Measurements from ENCODE around the gene WDFY1.
"Not testable (repeated sequence)": the region's sequence is repeated elsewhere in the genome, so short reads cannot be mapped to it uniquely, and the experiment has no call there.

WDFY1 gene

DNA sequence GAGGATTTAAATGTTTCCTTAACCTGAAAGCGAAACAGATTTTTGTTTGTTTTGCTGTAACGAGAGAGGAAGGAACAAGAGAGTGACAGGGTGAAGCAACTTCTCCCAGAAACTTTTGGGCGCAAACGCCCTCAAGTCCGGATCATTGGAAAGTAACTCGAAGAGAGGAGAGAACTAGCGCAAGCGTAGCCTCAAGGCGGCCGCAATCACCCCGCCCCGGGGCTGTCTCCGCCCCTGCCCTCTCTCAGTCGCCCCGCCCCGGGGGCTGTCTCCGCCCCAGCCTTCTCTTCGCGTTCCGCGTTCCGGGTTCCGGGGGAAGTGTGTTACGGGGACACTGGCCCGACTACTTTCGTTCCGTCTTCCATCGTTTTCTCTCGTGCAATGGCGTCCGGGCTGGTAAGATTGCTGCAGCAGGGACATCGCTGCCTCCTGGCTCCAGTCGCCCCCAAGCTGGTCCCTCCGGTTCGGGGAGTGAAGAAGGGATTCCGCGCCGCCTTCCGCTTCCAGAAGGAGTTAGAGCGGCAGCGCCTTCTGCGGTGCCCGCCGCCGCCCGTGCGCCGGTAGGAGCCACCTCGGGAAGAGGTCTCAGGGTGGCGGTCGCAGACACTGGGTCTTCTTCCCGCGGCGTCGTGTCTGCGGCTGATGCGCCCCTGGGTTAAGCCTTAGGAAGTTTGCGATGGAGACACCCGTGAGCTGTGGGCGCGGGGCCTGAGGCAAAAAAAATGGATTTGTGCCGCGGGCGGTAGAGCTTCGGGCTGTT, 12.1 kb upstream of the WDFY1 start, which contains the start of gene MRPL44:
MRPL44 (plus strand) TSS at position 372 of the 760 bp plus-strand sequence; CDS start at position 382, 10 bp downstream.
- DNase-seq (ENCODE audit: low read depth) = peak; percentile 90

DNA sequence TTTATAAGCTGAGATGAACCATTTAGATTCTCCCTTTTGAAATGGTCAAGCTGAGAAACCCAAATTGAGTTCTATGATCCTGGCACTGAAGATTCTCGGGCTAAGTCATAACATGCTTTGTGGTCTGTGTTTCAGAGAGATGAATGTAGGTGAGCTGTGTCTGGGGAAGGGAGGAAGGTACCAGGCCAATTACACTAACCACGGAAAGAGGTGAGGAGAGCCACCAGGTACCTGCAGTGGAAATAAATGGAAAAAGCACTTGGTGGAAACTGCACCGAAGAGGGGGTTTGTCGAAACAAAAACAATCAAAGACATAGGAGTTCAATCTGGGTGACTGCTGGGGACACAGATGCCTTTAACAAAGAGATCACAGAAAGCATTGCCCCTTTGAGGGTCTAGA, 11.2 kb upstream of the WDFY1 start:
- no peak for DNase-seq (ENCODE audit: low read depth)

DNA sequence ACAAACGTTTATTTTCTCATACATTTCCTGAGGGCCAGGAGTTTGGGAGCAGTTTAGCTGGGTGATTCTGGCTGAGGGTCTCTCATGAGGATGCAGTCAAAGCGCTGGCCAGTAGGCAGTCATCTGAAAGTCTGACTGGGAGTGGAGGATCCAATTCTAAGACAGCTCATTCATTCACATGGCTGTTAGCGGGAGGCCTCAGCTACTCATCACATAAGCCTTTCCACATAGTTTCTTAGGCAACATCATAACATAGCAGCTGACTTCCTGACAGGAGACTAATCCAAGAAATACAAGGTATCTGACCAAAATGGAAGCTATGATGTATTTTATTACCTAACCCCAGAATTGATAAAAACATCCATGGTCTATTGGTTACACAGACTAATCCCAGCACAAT, 9.3 kb upstream of the WDFY1 start:
- DNase-seq (ENCODE audit: low read depth) = no peak

DNA sequence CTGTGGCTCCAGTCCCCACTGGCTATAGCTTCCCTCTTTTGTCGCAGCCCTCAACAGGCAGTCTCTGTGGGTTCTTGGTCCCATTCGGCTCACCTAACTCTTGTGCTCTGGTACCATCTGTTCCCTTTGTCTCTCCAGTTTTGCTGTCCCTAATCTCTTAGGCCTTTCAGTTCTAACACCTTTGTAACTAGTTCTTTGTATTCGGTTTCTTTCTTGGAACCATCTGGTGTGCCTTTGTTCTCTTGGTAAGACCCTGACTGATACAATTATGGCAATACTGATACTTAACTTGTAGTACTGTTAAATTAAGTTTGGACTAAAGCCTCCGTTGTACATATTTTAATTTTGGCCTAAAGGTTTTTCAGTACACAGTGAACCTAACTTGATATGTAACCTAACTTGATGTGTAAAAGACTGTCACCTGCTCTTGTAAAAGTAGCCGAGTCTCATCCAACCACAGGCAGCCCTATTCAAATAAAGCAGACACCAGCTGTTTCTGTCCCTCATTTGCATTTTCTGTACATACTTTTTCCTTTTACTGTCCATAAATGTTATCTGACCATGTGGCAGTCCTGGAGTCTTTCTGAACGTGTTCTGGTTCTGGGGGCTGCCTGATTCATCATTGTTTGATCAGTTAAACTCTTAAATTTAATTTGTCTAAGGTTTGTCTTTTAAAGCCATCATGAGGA, 7.3 kb upstream of the WDFY1 start:
- DNase-seq (ENCODE audit: low read depth) = no peak

DNA sequence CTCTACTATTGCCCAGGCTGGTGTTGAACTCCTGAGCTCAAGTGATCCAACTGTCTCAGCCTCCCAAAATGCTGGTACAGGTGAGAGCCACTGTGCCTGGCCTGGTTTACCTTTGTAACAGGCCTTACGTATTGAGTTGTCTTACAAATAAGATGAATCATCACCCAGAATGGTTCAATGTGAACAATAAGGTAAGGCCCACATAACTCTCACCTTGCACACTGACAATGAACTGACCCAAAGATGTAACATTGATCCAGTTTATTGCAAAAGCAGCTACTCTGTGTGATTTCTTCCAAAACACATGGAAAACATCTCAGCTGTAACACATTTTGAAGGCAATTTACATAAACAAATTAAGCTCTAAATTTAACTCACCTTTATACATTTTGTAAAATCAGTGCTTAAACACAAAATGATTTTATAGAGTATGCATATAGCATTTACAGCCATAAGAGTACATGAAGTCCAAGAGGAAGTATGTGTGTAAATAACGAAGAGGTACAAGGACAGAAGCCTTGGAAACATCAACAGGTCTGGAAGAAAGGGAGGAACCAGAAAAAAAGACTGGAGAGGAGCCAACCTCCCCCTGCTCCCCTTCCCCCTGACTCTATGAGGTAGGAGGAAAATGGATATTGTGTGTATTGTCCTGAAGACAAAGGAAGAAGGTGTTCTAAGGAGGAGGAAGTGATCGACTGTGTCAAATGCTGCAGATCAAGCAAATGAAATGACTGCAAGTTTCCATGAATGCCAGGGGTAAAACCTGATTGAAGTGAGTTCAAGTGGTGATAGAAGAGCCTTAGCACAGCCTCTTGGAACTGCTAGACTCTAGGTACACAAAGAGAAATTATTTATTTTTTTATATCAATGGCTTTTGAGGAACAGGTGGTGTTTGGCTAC, 5.6 kb upstream of the WDFY1 start:
- DNase-seq (ENCODE audit: low read depth) = no peak

DNA sequence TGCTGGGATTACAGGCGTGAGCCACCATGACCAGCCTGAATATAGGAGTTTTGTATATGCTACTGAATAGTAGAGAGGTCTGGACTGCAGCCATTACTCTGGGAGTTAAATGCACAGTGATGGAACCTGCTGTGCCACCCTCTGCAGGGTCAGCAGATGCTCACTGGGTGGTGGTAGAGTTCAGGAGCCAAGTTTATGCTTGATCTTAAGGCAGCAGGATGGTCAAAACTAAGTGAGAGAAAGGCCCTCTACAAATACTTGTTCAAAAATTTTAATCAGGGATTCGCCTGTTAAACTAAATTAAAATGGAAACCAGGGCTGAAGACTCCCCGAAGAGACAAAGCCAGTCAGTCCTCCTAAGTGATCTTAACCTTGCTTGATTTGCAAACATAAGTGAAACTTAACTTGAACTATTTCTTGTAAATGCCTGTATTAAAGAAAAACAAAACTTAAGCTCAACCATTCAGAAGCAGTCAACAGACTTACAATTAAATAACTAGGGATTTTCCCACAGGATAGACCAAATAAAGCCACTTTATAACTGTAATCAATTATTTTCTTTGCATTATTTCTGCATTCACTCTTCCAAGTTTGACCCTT, 4.2 kb upstream of the WDFY1 start:
- DNase-seq (ENCODE audit: low read depth) = no peak

DNA sequence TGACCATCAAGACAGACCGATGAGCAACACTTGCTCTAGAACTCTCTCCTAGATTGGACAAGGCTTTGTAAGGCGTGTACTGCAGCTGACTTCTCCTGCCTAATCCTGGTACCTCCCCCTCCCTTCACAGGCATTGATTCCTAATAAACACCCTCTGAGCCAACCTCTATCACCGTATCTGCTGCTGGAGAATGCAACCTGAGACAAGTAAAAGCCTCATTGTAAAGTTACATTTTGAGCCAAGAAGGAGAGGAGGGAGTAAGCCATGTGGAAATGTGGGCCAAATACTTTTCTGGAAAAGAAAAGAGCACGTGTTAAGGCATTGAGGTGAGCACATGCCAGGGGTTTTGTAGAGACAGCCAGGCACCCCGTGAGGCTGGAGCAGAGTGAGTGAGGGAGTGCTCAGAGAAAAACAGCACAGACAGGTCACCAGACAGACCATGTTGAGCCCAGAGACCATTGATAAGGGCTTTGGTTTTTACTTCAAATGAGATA, 2.6 kb upstream of the WDFY1 start:
- DNase-seq (ENCODE audit: low read depth) = no peak

DNA sequence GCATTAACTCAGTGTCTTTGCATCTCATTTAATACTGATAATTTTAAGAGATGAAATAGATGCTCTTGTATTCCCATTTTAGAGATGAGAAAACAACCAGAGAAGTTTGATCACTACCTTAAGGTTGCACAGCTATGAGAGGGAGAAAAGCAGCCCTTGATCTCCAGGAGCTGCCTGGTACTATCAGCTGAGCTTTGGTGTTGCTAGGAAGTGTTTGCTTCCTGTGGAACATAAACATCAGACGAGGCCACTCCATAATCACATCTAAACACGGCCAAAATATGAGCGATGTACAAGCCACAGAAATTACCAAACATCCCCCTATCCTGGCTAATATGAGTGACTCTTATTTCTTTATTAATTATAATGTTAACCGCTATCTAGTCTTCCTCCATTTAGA, 620 bp upstream of the WDFY1 start:
- DNase-seq (ENCODE audit: low read depth) = no peak

DNA sequence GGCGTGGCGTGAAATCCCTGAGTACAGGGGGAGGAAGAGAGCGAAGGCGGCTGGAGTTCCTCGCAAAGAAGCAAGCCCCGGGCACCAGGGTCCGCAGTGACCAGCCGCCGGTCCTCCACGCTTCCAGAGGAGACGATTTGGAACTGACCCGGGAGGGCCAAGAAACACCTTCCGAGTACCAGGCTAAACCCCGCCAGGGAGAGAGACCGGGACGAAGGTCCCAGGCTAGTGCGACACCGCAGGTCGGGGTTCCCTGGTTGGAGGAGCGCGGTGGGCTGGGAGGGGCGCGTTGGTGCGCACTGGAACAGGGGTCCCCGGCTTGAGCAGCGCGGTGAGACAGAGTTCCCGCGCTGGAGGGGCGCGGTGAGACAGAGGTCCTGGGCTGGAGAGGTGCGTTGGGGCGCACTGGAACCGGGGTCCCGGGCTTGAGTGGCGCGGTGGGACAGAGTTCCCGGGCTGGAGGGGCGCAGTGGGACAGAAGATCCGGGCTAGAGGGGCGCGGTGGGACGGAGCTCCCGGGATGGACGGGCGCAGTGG, 901 bp downstream of the WDFY1 start:
- DNase-seq (ENCODE audit: low read depth) = no peak

DNA sequence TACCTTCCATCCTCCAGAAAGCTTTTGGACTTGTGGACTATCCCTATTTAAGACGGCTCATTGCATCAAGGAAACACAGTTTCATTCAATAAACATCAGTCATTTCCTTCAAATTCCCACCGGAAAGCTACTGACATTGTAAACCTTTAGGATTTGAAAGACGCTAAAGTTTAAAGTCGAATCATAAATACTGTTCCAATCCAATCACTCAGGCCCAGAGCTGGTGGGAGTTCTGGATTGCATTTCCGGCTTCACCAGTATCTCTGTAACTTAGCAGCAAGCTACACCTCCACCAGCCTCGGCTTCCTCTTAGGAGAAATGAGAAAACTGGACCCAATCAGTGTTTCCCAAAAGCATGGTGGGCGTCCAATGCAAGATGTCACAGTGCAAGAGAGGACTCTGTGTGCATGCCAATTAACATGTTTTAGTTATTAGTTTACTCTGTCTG, 1.6 kb downstream of the WDFY1 start:
- no peak for DNase-seq (ENCODE audit: low read depth)

DNA sequence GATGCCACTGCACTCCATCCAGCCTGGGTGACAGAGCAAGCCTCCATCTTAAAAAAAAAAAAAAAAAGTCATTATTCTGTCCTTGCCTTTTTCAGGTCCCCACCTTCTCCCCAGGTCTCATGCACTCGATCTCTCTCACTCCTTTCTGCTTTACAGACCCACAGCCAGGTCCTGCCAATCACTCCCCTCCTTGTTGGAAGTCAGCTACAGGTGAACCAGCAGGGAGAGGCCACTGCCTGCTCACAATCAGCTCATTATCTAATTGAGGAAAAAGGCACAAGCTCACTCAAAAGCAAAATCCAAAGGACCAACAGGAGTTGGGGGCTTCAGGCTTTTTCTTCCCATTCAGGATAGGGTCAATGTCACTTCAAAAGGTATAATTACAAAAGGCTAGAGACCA, 2.0 kb downstream of the WDFY1 start:
- DNase-seq (ENCODE audit: low read depth) = no peak

DNA sequence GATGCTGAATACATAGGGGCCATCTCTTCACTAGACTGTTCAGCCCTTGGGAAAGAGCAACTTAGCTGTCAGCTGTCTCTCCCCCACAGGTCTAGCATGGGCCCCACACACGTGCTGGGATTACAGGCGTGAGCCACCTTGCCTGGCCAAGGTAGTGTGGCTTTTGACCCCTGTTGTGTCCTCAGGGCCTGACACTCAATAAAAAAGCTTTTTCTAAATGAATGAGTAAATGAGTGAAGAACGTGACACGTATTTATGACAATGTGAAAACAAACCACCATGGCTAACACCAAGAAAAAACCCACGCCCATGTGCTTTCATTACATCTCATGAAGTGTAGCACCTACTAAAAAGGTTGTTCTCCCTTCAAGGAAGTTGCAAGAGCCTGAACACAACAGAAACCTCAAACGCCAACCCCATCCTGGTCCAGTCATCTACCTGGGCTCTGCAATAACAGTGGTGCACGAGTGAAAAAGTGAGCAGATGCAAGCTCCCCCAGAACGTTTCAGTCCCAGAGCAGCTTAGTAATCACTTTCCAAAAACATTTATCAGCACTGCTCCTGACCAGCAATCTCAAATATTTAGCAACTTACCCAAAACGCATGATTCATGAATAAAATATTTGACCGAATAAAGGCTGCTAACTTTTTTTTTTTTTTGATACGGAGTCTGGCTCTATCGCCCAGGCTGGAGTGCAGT, 3.4 kb downstream of the WDFY1 start:
- DNase-seq (ENCODE audit: low read depth) = no peak

DNA sequence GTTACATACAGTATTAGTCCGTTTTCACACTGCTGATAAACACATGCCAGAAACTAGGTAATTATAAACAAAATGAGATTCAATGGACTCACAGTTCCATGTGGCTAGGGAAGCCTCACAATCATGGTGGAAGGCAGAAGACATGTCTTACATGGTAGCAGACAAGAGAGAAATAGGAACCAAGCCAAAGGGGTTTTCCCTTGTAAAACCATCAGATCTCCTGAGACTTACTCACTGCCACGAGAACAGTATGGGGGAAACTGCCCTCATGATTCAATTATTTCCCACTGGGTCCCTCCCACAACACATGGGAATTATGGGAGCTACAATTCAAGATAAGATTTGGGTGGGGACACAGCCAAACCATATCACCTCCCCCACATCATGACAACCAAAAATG, 5.7 kb downstream of the WDFY1 start:
- not testable (repeated sequence) for DNase-seq (ENCODE audit: low read depth)

DNA sequence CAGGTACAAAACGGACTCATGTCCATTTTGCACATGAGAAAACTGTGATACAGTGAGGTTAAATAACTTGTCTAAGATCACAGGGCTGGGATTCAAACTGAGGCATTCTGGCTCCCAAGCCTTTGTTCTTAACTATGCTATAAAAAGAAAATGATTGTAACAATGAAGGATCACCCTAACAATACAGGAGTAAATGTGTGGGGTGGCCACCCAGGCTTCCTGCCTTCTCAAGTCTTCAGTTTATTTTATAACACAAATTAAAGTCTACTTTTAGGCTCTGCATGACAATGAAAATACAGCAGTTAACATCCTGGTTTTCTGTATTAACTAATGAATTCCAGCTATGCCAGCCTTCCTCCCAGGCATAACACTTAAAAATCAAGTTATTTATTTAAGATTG, 7.6 kb downstream of the WDFY1 start:
- no peak for DNase-seq (ENCODE audit: low read depth)

DNA sequence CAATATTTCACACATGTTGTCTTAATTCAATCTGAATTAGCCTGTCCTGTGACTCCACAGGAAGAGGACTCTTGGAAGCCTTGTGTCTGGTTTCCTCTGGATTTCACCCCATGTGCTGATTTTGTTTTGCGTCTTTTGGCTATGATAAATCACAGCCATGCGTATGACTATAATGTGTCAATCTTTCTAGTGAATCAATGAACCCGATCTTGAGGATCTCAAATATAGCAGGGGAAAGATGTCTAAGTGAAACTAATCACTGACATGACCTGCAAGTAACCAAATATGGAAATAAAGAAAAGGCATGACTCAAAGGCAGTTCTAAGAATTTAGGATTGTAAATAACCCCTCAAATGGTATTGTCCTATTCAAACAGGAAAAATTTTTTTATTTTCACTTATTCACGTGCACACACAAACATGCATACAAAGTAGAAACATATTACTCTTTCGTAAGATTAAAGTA, 8.2 kb downstream of the WDFY1 start:
- no peak for DNase-seq (ENCODE audit: low read depth)

DNA sequence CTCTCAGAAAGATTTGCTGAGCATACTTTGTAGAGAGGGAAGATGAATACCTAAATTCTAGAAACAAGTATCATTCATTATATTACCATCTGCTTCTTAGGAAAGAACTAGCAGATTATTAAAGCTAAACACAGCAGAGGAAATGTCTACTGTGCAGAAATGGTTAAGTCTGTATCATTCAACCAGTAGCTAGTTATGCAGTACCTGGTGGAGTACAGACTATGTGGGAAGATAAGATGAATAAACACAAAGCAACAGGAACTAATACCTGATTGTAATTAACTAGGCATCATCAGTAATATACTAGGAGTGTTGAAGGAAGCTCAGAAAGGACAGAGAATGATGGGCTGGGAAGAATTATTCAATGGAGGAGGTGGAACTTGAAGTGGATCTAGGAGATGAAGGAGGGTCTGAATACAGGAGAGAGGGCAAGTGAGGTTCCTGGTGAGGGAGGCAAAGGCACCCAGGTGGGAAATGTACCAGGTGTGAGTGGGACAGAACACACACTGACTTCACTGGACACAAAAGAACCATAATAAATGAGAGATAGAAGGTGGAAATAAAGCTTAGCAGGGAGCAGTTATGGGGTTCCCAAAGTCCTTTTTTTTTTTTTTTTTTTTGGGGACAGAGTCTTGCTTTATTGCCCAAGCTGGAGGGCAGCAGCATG, 9.5 kb downstream of the WDFY1 start:
- DNase-seq (ENCODE audit: low read depth) = no peak

DNA sequence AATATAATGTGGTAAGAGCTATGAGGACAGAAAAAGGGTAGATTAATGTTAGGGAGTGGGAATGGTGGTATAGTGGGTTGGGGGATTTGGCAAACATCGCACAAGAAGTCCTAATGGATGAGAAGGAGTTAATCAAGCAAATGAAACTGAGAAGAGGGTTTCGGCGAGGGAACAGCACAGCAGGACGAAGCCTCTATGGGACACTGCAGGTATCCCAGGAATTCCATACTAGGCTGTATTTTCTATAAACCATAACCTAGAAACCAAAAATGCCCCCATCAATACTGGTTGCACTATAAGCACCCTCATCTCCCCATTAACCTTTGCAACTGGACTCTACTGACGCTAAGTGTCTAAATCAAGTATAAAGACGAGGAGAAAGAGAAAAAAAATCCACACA, 10.3 kb downstream of the WDFY1 start:
- DNase-seq (ENCODE audit: low read depth) = no peak

DNA sequence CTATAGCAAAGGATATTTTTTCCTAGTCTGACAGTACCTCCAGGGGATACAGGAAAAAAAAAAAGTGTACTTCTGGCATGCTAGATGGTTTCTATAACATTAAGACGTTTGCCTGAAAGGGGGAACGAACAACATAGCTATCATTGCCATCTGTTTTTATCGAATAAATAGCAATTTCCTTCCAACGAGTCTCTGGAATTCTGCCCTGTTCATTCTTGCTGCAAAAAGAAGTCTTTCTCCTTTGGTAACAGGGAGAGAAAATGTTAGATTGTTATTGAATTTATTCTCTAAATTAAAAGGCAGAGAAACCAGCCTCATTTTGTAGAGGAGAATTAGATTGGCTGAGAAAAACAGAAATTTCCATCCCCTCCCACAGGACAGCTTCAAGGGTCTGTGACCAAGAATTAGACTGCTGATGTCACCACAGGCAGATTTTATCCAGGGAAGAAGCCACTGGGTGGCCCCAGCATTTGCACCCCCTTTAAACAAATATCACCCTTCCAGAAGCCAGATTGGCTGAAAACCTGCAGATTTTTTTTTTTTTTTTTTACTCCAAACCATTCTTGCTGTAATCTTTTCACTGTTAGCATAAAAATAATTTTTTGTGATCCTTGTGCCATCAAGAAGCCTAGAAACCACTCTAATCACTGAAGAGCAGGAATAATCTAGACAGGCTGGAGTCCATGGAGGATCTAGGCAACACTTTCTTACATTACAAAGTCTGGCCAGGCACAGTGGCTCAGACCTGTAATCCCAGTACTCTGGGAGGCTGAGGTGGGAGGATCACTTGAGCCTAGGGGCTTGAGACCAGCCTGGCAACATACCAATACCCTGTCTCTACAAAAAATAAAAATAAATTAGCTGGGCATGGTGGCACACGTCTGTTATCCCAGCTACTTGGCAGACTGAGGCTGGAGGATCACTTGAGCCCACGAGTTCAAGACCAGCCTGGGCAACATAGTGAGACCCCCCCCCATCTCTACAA, 12.0 kb downstream of the WDFY1 start:
- DNase-seq (ENCODE audit: low read depth) = no peak
